HG02798 (cell line): Measurements from ENCODE around the gene MATN1.
"Not testable (repeated sequence)": the region's sequence is repeated elsewhere in the genome, so short reads cannot be mapped to it uniquely, and the experiment has no call there.

Experiments used
- ATAC-seq: cut with Tn5 transposase; IDR thresholded peaks from one replicate; pipeline ENCODE4 v1.9.1; 2021; ENCODE audit warnings: mild to moderate bottlenecking; ENCODE audit not compliant: unreplicated experiment, poor library complexity

Gene MATN1

DNA sequence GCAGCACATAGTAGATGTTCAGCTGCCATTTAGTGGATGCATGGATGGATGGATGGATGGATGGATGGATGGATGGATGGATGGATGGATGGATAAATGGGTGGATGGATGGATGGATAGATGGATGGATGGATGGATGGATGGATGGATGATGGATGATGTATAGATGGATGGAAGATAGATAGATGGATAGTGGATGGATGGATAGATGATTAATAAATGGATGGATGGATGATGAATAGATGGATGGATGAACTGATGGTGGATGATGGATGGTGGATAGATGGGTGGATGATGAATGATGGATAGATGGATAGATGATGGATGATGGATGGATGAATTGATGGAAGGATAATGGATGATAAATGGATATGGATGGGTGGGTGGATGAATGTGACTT is 20.6 kb downstream of the MATN1 start:
- ATAC-seq, result no peak

DNA sequence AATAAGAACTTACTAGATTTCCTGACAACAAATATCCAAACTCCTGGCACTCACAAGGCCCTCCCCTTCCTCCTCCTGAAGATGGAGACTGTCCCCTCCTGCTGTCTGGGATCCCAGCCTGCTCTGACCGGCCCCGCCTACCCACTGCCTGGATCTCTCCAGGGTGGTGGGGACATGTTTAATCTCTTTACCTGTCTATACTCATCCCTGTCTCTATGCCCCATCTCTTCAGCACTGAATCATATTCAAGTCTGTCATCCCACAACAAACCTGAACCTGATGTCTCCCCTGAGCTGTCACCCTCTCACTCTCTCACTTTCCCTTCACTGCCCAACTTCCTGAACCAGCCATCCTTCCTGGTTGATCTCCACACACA is 22.1 kb downstream of the MATN1 start:
- ATAC-seq, result no peak

DNA sequence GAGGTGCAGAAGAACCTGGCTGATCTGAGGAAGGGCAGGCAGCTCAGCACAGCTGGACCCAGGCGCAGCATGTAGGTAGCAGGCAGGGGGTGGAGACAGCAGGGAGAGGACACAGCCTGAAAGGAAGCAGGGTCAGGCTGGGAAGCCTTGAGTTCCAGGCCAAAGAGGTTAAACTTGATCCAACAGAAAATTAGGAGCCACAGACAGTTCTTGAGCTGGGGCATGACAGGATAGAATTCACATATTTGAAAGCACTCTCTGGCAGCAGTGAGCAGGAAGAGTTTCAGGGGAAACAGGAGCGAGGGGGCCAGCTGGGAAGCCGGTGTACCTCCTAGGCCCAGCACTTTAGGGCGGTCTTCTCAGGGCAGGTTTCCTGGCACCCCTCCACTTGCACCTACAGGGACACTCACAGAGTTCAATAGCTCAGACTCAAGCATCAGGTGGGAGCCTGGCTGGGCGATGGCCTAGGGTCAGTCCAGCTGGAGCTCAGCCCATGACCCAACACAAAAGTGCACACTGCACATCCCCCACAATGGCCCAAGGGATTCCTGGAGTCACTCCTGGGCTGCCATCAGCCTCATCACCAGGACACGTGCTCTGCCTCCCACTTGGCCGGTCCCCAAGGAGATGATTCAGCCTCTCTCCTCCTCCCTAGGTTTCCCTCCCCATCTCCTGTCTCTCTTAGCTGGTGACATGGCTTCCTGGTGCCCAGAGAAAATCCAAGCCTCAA is 22.7 kb downstream of the MATN1 start:
- ATAC-seq, result no peak

DNA sequence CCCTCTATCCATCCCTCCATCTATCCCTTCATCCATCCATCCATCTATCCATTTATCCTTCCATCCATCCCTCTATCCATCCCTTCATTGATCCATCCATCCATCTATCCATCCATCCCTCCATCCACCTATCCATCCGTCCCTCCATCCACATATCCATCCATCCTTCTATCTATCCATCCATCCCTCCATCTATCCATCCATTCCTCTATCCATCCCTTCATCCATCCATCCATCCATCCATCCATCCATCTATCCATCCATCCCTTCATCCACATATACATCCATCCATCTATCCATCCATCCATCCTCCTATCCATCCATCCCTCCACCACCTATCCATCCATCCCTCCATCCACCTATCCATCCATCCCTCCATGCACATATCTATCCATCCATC is 23.6 kb downstream of the MATN1 start:
- ATAC-seq, result no peak

DNA sequence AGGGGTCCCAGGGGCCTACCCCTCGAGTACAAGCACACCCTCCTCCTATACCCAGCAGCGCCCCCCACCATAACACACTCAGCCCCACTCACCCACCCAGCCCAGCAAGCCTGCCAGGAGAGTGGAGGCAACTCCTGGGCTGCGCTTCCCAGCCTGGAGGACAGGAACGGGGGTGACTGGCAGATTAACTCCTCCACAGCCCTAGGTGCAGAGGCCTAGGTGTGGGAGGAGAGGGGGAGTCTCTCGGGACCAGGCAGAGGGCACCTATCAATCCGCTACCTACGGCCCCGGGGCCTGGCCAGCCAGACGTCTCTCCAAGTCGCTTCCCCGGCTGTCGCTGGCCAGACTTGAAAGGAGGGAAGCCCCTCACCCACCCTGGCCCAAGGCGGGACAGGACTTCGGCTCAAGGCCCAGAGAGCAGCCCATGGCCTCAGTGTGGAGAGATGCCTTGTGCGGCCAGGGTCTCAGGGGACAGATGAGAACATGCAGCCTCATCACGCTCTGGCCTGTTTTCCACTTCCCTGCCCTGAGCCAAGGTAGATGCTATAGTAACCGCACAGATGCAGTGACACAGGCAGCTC is 24.9 kb downstream of the MATN1 start:
- ATAC-seq, result no peak

DNA sequence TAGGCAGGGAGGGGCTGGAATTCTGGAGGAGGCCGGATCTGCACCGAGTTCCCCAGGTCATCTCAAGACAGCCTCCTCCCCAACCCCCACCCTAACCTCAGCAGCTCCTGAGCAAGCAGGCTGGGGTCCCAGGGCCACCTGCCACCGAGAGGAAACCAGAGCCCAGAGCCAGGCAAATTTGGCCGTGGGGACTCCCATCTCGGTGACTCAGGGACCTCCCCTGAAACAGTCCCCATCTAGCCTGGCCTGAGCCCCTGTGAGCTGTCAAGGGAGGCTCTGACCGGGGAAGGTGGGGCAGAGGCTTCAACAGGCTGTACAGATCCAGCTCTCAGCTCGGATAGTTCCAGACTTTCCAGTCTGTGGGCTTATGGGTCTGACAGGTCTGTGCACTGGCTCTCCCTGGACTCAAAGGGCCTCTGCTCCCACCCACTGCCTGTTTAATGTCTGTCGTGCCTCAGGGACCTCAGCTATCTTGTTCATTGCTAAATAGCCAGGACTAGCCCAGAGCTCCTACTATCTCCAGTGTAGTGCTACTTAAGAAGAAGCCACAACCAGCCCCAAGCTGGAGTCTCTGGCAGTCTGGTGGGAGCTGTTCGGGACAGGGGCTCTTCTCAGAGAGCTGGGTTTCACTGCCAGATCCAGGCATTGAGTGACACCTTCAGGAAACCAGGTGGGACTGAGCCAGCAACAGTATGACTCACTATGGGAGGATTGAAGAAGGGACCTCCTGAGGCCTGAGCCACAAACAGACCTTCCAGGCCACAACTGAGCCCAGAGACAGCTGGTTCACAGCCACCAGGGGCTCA is 25.6 kb downstream of the MATN1 start:
- ATAC-seq, result peak; percentile 48

DNA sequence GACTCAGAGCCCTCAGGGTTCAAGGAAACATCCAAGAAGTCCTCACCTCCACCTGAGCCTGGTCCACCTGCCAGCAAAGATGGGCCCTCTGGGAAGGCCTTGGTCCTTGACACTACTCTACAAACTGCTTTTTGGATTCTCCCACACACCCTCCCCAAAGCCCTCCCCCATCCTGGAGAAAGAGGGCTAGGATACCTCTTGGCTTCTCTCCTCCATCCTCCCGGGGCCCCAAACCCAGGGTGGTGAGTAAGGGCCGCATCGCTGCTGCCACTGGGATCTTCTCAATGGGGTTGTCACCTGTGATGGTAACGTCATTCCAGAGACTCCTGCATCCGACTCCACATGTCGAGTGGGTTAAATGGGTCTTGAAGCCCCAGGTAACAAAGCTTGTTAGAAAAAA is 26.6 kb downstream of the MATN1 start:
- ATAC-seq, result no peak

DNA sequence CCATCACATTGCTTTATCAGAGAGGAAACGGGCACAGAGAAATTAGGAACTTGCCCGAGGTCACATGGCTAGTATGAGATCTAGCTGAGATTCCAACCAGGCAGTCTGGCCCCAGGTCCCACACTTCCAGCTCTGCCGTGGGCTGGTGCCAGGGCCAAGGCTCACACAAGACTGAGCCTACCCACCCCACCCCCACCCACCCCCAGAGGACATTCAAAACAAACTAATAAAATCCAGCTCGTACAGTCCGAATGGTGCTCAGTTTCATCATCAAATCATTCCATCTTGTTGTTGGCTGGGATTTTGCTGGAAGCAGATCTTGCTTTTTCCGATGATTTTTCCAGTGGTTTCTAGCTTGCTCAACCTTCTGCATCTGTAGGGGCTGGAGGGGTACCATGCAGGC is 27.9 kb downstream of the MATN1 start:
- ATAC-seq, result no peak

DNA sequence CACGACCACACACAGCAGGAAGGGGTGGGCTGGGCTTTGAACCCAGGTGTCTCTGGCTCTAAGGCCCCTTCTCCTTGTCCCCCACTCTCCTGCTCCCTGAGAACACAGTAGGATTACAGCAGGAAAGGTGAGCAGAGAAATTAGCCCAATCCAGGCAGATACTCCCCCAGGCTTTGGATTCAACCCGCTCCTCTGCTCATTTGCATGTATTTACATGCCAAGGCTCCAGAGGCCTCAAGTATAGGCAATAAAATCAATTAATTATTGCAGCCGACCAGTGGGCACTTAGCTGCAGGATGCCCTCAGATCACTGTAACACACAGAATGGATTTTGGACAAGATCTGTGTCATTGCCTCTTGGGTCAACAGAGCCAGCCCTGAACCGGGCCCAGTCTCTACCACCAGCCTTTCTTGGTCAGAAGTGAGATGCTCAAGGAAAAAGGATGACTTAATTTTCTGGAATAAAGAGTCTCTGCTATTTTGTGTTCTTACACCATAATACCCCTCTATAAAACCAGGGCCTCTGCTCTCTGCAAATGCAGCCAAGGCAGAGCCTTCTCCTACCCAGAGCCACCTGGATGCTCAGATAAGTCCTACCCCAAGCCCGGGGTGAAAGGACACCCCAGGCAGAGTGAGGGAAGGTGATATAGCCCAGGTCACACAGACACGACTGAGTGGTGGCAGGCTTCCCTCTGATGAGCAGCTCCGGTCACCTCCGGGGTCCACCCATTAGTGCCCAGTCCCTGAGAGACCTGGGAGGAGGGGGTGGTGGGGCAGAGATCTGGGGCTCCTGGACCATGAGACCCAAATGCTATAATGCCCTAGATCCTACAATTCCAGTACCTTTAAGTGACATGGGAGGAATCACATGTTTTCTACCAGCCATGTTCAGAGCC is 28.9 kb downstream of the MATN1 start:
- no peak for ATAC-seq

DNA sequence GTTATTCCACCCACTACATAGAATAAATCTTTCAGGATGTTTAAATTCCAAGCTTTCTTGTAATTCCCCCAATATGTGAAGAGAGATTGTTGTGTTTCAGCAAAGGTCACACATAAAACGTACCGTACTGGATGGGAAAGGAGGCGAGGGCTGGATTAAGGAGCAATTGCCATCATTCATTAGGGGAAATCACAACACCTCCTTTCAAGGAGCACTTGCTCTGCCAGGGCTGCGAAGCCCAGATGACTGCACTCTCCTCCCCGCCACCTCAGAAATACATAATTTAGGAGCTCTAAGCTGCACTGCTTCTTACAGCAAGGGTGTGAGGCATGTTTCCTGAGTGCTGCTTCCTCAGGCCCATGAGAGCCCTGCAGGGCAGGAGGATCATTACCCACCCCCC is 29.6 kb downstream of the MATN1 start:
- no peak for ATAC-seq

DNA sequence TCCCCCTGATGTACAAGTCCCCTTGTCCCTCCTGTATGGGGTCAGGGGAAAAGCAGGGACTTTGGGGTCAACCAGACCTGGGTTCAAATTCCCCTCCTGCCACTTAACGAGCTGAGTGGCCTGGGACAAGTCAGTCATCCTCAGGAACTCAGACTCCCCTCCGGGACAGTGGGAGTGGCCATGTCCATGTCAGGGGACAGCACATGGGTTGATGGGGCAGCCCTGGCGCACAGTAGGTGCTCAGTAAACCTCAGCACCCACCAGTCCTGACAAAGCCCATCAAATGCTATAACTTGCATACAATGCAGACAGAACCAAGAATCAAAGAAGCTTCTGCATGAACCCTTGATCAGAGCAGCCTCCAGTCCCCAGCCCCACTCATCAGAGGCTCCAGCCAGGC is 30.0 kb downstream of the MATN1 start:
- ATAC-seq, result no peak

DNA sequence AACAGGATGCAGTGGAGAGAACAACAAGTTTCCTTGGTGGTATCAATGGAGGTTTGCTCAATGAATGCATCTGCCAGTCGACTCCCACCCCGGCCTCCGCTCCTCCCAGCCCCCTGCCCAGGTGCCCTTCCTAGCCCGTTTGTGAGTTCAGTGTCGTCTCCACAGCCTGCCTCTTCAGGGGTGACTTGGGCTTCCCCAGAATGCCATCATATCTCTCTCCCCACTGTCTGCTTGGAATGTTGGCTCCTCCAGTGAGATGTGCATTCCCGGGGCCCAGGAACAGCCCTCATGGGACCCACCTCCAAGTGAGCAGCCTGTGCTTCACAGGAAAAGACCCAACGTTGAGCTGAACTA is 30.5 kb downstream of the MATN1 start:
- ATAC-seq, result no peak

DNA sequence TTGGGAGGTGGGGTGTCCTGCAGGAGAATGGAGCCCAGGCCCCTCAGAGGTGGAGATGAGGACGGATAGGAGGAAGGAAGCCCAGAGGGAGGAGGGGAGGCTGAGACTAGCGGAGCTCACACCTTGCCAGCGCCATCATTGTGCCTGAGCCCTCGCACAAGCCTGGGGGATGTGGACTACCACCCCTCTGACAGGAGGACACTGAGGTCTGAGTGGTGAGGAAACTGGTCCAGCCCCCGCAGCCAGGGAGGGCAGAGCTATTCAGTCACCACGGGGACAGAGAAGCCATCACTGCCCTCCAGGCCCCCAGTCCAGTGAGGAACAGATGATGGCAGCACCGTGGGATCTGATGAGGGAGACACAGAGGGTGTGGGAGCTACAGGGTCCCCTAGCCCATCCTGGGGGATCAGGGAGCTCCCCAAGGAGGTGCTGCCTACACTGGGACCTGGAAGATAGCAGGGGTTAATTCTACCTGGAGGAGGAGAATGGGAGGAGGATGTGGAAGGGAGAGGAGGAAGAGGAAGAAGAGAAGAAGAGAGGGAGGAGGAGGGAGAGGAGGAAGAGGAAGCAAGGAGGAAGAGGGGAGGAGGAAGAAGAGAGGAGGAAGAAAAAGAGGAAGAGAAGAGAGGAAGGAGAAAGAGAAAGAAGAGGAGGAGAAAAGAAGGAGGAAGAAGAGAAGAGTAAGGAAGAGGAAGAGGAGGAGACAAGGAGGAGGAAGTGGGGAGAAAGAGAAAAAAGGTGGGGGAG is 31.0 kb downstream of the MATN1 start:
- no peak for ATAC-seq

DNA sequence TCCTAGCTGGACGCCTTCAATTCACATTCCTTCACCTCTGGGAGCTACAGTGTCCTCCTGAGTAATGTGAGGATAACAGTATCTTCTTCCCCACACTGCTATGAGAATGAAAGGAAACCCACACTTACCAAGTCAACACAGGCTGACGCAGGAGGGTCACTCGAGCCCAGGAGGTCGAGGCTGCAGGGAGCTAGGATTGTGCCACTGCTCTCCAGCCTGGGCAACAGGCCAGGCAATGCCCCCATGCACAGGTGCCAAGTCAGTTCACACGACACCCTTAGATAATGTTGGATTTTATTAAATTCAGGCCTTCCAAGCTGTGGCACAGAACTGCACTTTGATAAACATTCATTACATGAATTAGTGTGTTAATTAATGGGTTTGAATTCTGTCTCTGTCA is 31.9 kb downstream of the MATN1 start:
- ATAC-seq, result no peak

DNA sequence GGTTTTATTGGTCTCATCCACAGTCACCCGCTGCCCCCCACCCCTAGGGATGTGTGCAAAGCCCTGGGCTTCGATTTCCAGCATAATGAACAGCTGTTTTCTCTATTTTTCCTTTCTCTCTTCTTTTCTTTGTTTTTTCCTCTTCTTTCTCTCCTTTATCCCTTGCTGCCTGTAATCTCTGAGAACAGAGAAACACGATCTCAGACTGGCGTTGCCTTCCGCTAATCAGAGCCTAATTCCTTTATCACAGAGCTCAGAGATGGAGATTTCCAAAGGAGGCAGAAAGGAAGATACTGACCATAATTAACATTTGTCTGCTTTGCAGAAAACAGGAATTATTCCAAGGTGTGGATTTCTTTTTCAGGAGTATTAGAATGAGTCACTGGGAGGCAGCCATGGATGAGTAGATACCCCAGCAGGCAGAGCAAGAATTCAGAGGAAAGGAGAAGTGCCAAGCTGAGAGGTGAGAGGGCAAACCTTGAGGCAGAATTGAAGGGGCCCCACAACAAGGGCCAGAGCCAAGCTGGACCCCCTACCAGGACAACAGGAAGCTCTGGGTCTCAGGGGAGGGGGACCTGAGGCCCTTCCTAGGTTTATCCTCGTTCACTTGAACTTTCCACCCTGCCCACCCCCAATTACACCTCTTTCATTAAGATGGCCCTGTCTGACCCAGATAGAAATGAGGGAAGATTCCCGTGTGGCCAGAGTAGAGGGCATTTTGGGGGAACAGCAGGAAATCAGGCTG is 33.3 kb downstream of the MATN1 start:
- no peak for ATAC-seq

DNA sequence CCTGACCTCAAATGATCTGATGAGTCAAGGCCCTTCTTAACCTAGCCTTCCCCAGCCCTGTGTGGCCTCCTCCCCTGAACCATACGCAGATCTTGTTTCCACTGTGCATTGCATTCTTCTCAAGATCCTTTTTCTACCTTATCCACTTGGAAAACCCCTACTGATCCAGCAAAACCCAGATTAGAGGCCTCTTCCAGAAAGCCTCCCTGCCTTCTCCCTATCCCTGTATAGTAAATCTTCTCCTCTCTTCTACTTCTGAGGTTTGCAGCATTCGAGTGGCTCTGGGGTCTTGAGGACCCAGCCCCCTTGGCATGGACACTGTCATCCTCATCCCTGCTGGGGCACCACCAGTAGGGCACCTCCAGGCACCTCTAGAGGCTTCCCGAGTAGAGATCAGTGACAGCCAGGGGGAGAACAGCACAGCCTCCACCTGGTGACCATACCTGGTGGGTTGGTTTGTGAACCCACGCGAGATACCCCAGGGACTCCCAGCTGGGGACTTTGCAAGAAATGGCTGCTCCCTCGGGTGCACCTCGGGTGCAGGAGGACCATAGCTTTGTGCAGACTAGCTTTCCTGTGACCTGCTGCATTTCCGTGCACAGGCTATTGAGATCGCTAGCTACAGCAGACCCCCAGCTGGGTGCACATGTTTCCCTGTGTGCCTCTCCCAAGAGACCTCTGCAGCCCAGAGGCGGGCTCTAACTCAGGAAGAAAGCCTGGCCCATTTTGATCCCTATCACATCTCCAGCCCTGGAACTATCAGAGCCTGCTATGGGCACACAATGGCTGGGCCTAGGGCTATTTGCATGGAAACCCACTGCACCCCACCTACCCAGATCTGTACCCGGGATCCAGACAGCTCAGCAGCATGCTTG is 34.2 kb downstream of the MATN1 start:
- no peak for ATAC-seq

DNA sequence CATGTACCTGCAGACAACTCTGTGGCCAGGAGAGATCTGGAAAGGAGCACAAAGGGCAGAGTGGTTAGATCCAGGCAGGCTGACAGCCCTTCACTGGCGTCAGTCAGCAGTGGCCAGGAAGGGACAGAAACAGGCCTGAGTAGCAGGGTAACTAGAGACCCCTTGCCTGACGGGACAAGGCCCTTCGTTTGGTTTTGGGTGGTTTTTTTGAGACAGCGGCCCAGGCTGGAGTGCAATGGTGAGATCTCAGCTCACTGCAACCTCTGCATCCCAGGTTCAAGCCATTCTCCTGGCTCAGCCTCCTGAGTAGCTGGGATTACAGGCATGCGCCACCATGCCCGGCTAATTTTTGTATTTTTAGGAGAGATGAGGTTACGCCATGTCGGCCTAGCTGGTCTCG is 34.9 kb downstream of the MATN1 start:
- not testable (repeated sequence) for ATAC-seq

DNA sequence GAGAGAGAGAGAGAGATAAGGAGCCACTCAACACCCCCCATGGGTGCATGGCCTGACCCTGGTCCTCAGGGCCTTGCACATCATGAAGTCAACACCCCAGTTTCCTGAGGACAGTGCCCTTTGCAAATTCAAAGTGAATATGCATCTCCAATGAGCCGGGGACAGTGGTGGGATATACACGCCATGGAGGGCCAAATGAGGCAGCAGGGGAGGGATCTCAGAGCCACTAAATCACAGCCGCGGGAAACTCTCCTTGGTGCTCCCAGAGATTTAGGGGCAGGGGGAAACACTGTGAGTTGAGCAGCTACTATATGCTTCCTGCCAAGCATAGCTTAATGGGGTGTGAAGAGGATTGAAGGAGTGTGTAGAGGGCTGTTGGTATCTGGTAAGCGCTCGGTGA is 35.5 kb downstream of the MATN1 start:
- no peak for ATAC-seq
